Immature natural killer cell (primary cell): ENCODE data around the gene DKC1. TPM values are rescaled to one million over a fixed set of nuclear protein-coding genes. Genes with fewer than 3 reads are reported as not detected.
"Not testable (repeated sequence)": the region's sequence is repeated elsewhere in the genome, so short reads cannot be mapped to it uniquely, and the experiment has no call there.

ENCODE experiments used
- DNase-seq, 3 donors: peaks; one replicate each; pipeline ENCODE4 v3.0.0; 2022; ENCODE audit warnings: mixed read lengths in 1 of 3
- H3K27ac Mint-ChIP-seq, 6 donors: one replicate each; pipeline ENCODE4 v1.8.0; 2020; ENCODE audit warnings: mixed read lengths in 6 of 6, mild to moderate bottlenecking in 5 of 6, inconsistent platforms in 4 of 6, moderate library complexity in 3 of 6
- H3K27me3 Mint-ChIP-seq, 3 donors: one replicate each; pipeline ENCODE4 v1.8.0; 2020 to 2021; ENCODE audit warnings: low read depth in 3 of 3, mild to moderate bottlenecking in 3 of 3, mixed read lengths in 3 of 3, moderate library complexity in 3 of 3, inconsistent platforms in 1 of 3
- H3K36me3 Mint-ChIP-seq, 3 donors: one replicate each; pipeline ENCODE4 v1.8.0; 2020; ENCODE audit warnings: mixed read lengths in 3 of 3, inconsistent platforms in 2 of 3, mild to moderate bottlenecking in 2 of 3
- H3K4me1 Mint-ChIP-seq, 2 donors: one replicate each; pipeline ENCODE4 v1.8.0; 2020; ENCODE audit warnings: inconsistent platforms in 2 of 2, mild to moderate bottlenecking in 2 of 2, mixed read lengths in 2 of 2, moderate library complexity in 1 of 2
- H3K4me3 Mint-ChIP-seq, 5 donors: one replicate each; pipeline ENCODE4 v1.8.0; 2020; ENCODE audit warnings: mild to moderate bottlenecking in 5 of 5, mixed read lengths in 5 of 5, inconsistent platforms in 3 of 5, moderate library complexity in 3 of 5
- H3K9me3 Mint-ChIP-seq, 6 donors: one replicate each; pipeline ENCODE4 v1.8.0; 2020; ENCODE audit warnings: mild to moderate bottlenecking in 6 of 6, mixed read lengths in 6 of 6, inconsistent platforms in 4 of 6, moderate library complexity in 3 of 6
- polyA plus RNA-seq, 3 donors: library from polyadenylated mRNA; unstranded; fragments of 300-500 nt; fragmentation: Illumina TruSeq; gene quantifications; one replicate each; pipeline ENCODE4 v1.2.3, GENCODE V29; 2021

DKC1 gene
- polyA plus RNA-seq, 3 donors from 2014 or later, result 21.1 to 35.5 (median 32.3) TPM

GRCh38 chrX:154824638-154825037, 62.0 kb downstream of the DKC1 start:
- Mint-ChIP-seq H3K27ac (no peak overlapping the region), H3K36me3 (no peaks in the 10 kb centered on the region), H3K27me3 (peaks cover 2 to 4% (median 4%) of the 10 kb centered on the region in 3 donors), H3K4me1 (peaks cover 0 to 6% of the 10 kb centered on the region in 2 donors), H3K9me3 (no peaks in the 10 kb centered on the region), H3K4me3 (no peak overlapping the region)
- no peak for DNase-seq

- not testable (repeated sequence) for H3K36me3 Mint-ChIP-seq, DNase-seq, H3K4me3 Mint-ChIP-seq, H3K4me1 Mint-ChIP-seq, H3K27me3 Mint-ChIP-seq, H3K9me3 Mint-ChIP-seq, H3K27ac Mint-ChIP-seq
These were observed 62.9 kb downstream of the DKC1 start for GRCh38 chrX:154825586-154825985.

Other genes with a start within 250 kb of the DKC1 start
- 10 to 100 TPM; 27.1 to 31.3 (median 30.1) TPM for gene FAM3A, start 246.6 kb upstream of the DKC1 start, polyA plus RNA-seq
- 10 to 100 TPM; 10.5 to 24.9 (median 12.1) TPM for gene G6PD, start 216.0 kb upstream of the DKC1 start, polyA plus RNA-seq
- 10 to 100 TPM; 41.4 to 69.4 (median 45.9) TPM for gene IKBKG, start 215.2 kb upstream of the DKC1 start, polyA plus RNA-seq
- gene CTAG1A, start 177.7 kb upstream of the DKC1 start, polyA plus RNA-seq, result not detected
- gene CTAG1B, start 143.6 kb upstream of the DKC1 start, polyA plus RNA-seq, result not detected
- gene CTAG2, start 109.3 kb upstream of the DKC1 start, polyA plus RNA-seq, result not detected
- gene GAB3, start 11.8 kb upstream of the DKC1 start, polyA plus RNA-seq, result 10 to 100 TPM in 2 of 3 donors, 1 to 10 TPM in 1; 9.3 to 23.6 (median 15.6) TPM
- gene MPP1, start 42.6 kb downstream of the DKC1 start, polyA plus RNA-seq, result 10 to 100 TPM; 18.0 to 37.5 (median 23.2) TPM
- gene SMIM9, start 71.8 kb downstream of the DKC1 start, polyA plus RNA-seq, result not detected
- gene F8A1, start 123.5 kb downstream of the DKC1 start, polyA plus RNA-seq, result 10 to 100 TPM; 18.9 to 31.3 (median 27.0) TPM